ENCODE data around the gene SHF.

SHF gene

GRCh38 chr15:45203182-45203581, 15.4 kb upstream of the SHF start:
- ChIA-PET CTCF (interaction anchor here (0.5 to 6.3 kb wide), 9 partner anchors 24 to 370 kb away, joined by 3 to 60 read pairs (median 3); a partner anchor contains a TSS), POLR2A (no interaction called here)
- Histone ChIP-seq H3K4me1 (ENCODE audit: control insufficient read depth, insufficient read depth, low read length) (no peaks in the 10 kb centered on the region), H3K9me3 (ENCODE audit: control insufficient read depth, insufficient read depth, low read depth, low read length) (no peaks in the 10 kb centered on the region), H3K4me3 (ENCODE audit: low read depth, low read length) (no peak overlapping the region), H3K36me3 (ENCODE audit: control insufficient read depth in 2 of 2, insufficient read depth in 1 of 2, low read length in 2 of 2) (no peaks in the 10 kb centered on the region), H3K27ac (ENCODE audit: extremely low read depth, low read depth, low read length) (no peak overlapping the region)
- TF ChIP-seq ZNF621 (tag by site-specific recombination; IDR thresholded peaks at IDR 0.05) (no peak), ZNF266 (tag by site-specific recombination; IDR thresholded peaks at IDR 0.05; ENCODE audit: low read depth) (no peak), KLF9 (tag by site-specific recombination; IDR thresholded peaks at IDR 0.05; ENCODE audit: low read depth) (no peak), ZNF211 (tag by site-specific recombination; IDR thresholded peaks at IDR 0.05; ENCODE audit: low read depth) (no peak), GLIS2 (tag by site-specific recombination; IDR thresholded peaks at IDR 0.05) (no peak), ZFP37 (tag by site-specific recombination; IDR thresholded peaks at IDR 0.05) (no peak), ZNF521 (tag by site-specific recombination; IDR thresholded peaks at IDR 0.05) (no peak), ZNF704 (tag by site-specific recombination; IDR thresholded peaks at IDR 0.05) (no peak), ZNF155 (tag by site-specific recombination; IDR thresholded peaks at IDR 0.05) (no peak), ZNF747 (tag by site-specific recombination; IDR thresholded peaks at IDR 0.05) (no peak)
- TF ChIP-seq, protein P1, sequence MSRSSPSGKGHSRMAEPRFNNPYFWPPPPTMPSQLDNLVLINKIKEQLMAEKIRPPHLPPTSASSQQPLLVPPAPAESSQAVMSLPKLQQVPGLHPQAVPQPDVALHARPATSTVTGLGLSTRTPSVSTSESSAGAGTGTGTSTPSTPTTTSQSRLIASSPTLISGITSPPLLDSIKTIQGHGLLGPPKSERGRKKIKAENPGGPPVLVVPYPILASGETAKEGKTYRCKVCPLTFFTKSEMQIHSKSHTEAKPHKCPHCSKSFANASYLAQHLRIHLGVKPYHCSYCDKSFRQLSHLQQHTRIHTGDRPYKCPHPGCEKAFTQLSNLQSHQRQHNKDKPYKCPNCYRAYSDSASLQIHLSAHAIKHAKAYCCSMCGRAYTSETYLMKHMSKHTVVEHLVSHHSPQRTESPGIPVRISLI (tag by site-specific recombination; IDR thresholded peaks at IDR 0.05) = no peak
- TF ChIP-seq, protein P2, sequence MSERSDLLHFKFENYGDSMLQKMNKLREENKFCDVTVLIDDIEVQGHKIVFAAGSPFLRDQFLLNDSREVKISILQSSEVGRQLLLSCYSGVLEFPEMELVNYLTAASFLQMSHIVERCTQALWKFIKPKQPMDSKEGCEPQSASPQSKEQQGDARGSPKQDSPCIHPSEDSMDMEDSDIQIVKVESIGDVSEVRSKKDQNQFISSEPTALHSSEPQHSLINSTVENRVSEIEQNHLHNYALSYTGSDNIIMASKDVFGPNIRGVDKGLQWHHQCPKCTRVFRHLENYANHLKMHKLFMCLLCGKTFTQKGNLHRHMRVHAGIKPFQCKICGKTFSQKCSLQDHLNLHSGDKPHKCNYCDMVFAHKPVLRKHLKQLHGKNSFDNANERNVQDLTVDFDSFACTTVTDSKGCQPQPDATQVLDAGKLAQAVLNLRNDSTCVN (tag by site-specific recombination; optimal IDR thresholded peaks at IDR 0.05) = no peak
- TF ChIP-seq, protein P3, sequence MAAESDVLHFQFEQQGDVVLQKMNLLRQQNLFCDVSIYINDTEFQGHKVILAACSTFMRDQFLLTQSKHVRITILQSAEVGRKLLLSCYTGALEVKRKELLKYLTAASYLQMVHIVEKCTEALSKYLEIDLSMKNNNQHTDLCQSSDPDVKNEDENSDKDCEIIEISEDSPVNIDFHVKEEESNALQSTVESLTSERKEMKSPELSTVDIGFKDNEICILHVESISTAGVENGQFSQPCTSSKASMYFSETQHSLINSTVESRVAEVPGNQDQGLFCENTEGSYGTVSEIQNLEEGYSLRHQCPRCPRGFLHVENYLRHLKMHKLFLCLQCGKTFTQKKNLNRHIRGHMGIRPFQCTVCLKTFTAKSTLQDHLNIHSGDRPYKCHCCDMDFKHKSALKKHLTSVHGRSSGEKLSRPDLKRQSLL (tag by site-specific recombination; IDR thresholded peaks at IDR 0.05) = no peak

GRCh38 chr15:45201869-45202268, 14.1 kb upstream of the SHF start:
- no peak overlapping the region for H3K27ac ChIP-seq (ENCODE audit: extremely low read depth, low read depth, low read length)
- H3K4me3 ChIP-seq (ENCODE audit: low read depth, low read length) = no peak overlapping the region
- ChIA-PET CTCF (interaction anchor here (1.0 to 6.3 kb wide), 3 partner anchors 10 to 199 kb away, joined by 4 to 60 read pairs (median 57); a partner anchor contains a TSS), POLR2A (interaction anchor here (0.6 to 2.3 kb wide), 5 partner anchors 8 to 200 kb away, joined by 4 to 14 read pairs (median 5); partner anchors contain the start of gene SHF)
- H3K4me1 ChIP-seq (ENCODE audit: control insufficient read depth, insufficient read depth, low read length) = no peaks in the 10 kb centered on the region
- no peaks in the 10 kb centered on the region for H3K9me3 ChIP-seq (ENCODE audit: control insufficient read depth, insufficient read depth, low read depth, low read length)
- peak; percentile 6; the same call in 1 of the 2 replicates for TF ChIP-seq GLIS1 (tag by site-specific recombination; IDR thresholded peaks at IDR 0.05)
- no peak for TF ChIP-seq ZNF76 (tag by site-specific recombination; IDR thresholded peaks at IDR 0.05; ENCODE audit: borderline replicate concordance, low read depth)
- no peak for TF ChIP-seq ZNF776 (tag by site-specific recombination; IDR thresholded peaks at IDR 0.05; ENCODE audit: borderline replicate concordance)
- TF ChIP-seq ZFHX2 (tag by site-specific recombination; conservative IDR thresholded peaks at IDR 0.05) = peak; percentile 26; the same call in 1 of the 2 replicates
- H3K36me3 ChIP-seq (ENCODE audit: control insufficient read depth in 2 of 2, insufficient read depth in 1 of 2, low read length in 2 of 2) = no peaks in the 10 kb centered on the region

- Histone ChIP-seq H3K4me3 (ENCODE audit: low read depth, low read length) (no peak overlapping the region), H3K36me3 (ENCODE audit: control insufficient read depth in 2 of 2, insufficient read depth in 1 of 2, low read length in 2 of 2) (no peaks in the 10 kb centered on the region), H3K27ac (ENCODE audit: extremely low read depth, low read depth, low read length) (no peak overlapping the region), H3K4me1 (ENCODE audit: control insufficient read depth, insufficient read depth, low read length) (no peaks in the 10 kb centered on the region), H3K9me3 (ENCODE audit: control insufficient read depth, insufficient read depth, low read depth, low read length) (no peaks in the 10 kb centered on the region)
- POLR2A ChIA-PET = interaction anchor here (0.5 to 2.3 kb wide), 7 partner anchors 9 to 313 kb away, joined by 4 to 14 read pairs (median 6); partner anchors contain the start of gene SHF
- CTCF ChIA-PET = interaction anchor here (0.5 to 6.3 kb wide), 6 partner anchors 33 to 228 kb away, joined by 3 to 60 read pairs (median 4); a partner anchor contains a TSS
- TF ChIP-seq ZNF777 (tag by site-specific recombination; IDR thresholded peaks at IDR 0.05; ENCODE audit: borderline replicate concordance) (no peak), ZNF324 (tag by site-specific recombination; IDR thresholded peaks at IDR 0.05) (no peak), ZNF600 (tag by site-specific recombination; IDR thresholded peaks at IDR 0.05) (no peak), ZNF449 (tag by site-specific recombination; IDR thresholded peaks at IDR 0.05) (no peak), ZNF23 (tag by site-specific recombination; IDR thresholded peaks at IDR 0.05; ENCODE audit: borderline replicate concordance) (no peak), ZNF792 (tag by site-specific recombination; IDR thresholded peaks at IDR 0.05) (no peak), ZNF626 (tag by site-specific recombination; IDR thresholded peaks at IDR 0.05) (no peak), ZNF560 (tag by site-specific recombination; IDR thresholded peaks at IDR 0.05; ENCODE audit: borderline replicate concordance) (no peak), ZNF214 (tag by site-specific recombination; IDR thresholded peaks at IDR 0.05; ENCODE audit: borderline replicate concordance) (no peak), KLF10 (tag by site-specific recombination; IDR thresholded peaks at IDR 0.05) (no peak)
These were observed 13.7 kb upstream of the SHF start for GRCh38 chr15:45201557-45201859.
